ENCODE results near the gene WDR1. TPM values are rescaled to one million over a fixed set of nuclear protein-coding genes. Genes with fewer than 3 reads are reported as not detected.

WDR1 gene
- polyA plus RNA-seq, 1 of the 3 experiments (the other 2 are of a cell fraction): 310 TPM

GRCh38 chr4:10026485-10026884 lies 90.1 kb downstream of the WDR1 start (continued):
- TF ChIP-seq CTCF (IDR thresholded peaks at IDR 0.05) (no peak), MAX (IDR thresholded peaks at IDR 0.05; ENCODE audit: low read depth) (no peak)

GRCh38 chr4:10025230-10025806 lies 91.3 kb downstream of the WDR1 start:
- H3K9me2 ChIP-seq: no peaks in the 10 kb centered on the region
- H3K27ac ChIP-seq (ENCODE audit: low read depth in 2 of 2, low read length in 1 of 2): no peak overlapping the region
- H3K36me3 ChIP-seq (replicated peaks in 1 of 2; ENCODE audit: control insufficient read depth in 1 of 2, insufficient read depth in 2 of 2, low read length in 1 of 2): no peaks in the 10 kb centered on the region
- H3K79me2 ChIP-seq (ENCODE audit: insufficient read depth): no peaks in the 10 kb centered on the region
- ChIA-PET POLR2A (no interaction called here), CTCF (interaction anchor here (3.4 kb wide), 1 partner anchor 10 kb away, joined by 16 read pairs; no protein-coding TSS in a partner anchor)
- H2AFZ ChIP-seq (ENCODE audit: low read depth): no peak overlapping the region
- no peak for DNase-seq
- no peaks in the 10 kb centered on the region for H3K4me1 ChIP-seq (ENCODE audit: control insufficient read depth in 1 of 2, insufficient read depth in 2 of 2, low read depth in 1 of 2, low read length in 1 of 2)
- no peak overlapping the region for H3K4me3 ChIP-seq (ENCODE audit: low read depth in 2 of 2, low read length in 1 of 2)
- H3K9ac ChIP-seq: no peak overlapping the region
- H3K4me2 ChIP-seq: no peak overlapping the region
- no peaks in the 10 kb centered on the region for H3K27me3 ChIP-seq (ENCODE audit: insufficient read depth)
- 32% methylated on average over 3 of the region's 3 CpGs for WGBS (ENCODE audit: low lambda C conversion rate)
- TF ChIP-seq IRF3 (IDR thresholded peaks at IDR 0.05; ENCODE audit: low read depth, low read length) (no peak), FOXJ3 (CRISPR knock-in tag; IDR thresholded peaks at IDR 0.05) (no peak), CTCF (IDR thresholded peaks at IDR 0.05) (no peak), CHD2 (IDR thresholded peaks at IDR 0.05; ENCODE audit: low read length, partially characterized antibody) (no peak), REST (IDR thresholded peaks at IDR 0.05; ENCODE audit: low read depth, low read length) (no peak), YY1 (IDR thresholded peaks at IDR 0.05; ENCODE audit: low read depth) (no peak)
- no peaks in the 10 kb centered on the region for H3F3A ChIP-seq (replicated peaks; ENCODE audit: insufficient read depth)
- H4K20me1 ChIP-seq (ENCODE audit: insufficient read depth): no peaks in the 10 kb centered on the region
- H3K9me3 ChIP-seq: no peaks in the 10 kb centered on the region

Small RNAs within 50 kb of the gene (small RNA-seq; reads per million reads assigned to genes)
- gene AC093664.1: 0 to 0.10 (median 0) reads per million in 7 experiments
- 0 to 1.2 (median 0) reads per million in 7 experiments for gene MIR3138
- 0 reads per million in 7 experiments for gene RNA5SP155

Other genes starting within 250 kb of the WDR1 start
- not detected in 2 replicates for gene SLC2A9, start 95.3 kb downstream of the WDR1 start, polyA plus RNA-seq (2012; rRNA removed)

Measured in SK-N-SH (cell line).